Keratinocyte (primary cell): ENCODE data around the gene NDUFB6. TPM values are rescaled to one million over a fixed set of nuclear protein-coding genes. Genes with fewer than 3 reads are reported as not detected.

Experiments used
- DNase-seq: peaks from one replicate; pipeline ENCODE4 v3.0.0-alpha.2; 2011; ENCODE audit warnings: low read depth, missing footprints, low spot score
- FAIRE-seq: peaks from 2 replicates; lab custom pipeline; 2011; peaks lifted over from hg19 to GRCh38; lab: Jason Lieb, UNC
- H2AFZ ChIP-seq: 2 replicates; pipeline ENCODE4 v1.6.0; 2012; ENCODE audit warnings: low read length, control low read depth, inconsistent platforms; ENCODE audit not compliant: control insufficient read depth
- H3K27ac ChIP-seq: 2 replicates; pipeline ENCODE4 v1.5.1; 2011; ENCODE audit warnings: low read length; ENCODE audit not compliant: control insufficient read depth, insufficient read depth
- H3K27me3 ChIP-seq: 3 replicates; pipeline ENCODE4 v1.6.0; 2011; ENCODE audit warnings: low read length; ENCODE audit not compliant: control insufficient read depth, insufficient read depth; ENCODE audit errors: extremely low read depth
- H3K36me3 ChIP-seq, 2 experiments: 2 replicates in 1 of 2; 3 replicates in 1 of 2; pipeline ENCODE4 v1.5.1; 2011; ENCODE audit warnings: low read length in 2 of 2, mild to moderate bottlenecking in 1 of 2; ENCODE audit not compliant: control insufficient read depth in 2 of 2, insufficient read depth in 2 of 2; ENCODE audit errors: extremely low read depth in 1 of 2
- H3K4me1 ChIP-seq: 3 replicates; pipeline ENCODE4 v1.5.1; 2011; ENCODE audit warnings: low read length; ENCODE audit not compliant: control insufficient read depth, insufficient read depth; ENCODE audit errors: extremely low read depth
- H3K4me2 ChIP-seq: 3 replicates; pipeline ENCODE4 v1.6.0; 2011; ENCODE audit warnings: low read depth, low read length; ENCODE audit not compliant: control insufficient read depth, insufficient read depth; ENCODE audit errors: extremely low read depth
- H3K4me3 ChIP-seq, 3 experiments: fragments of 200-600 bp in 1 of 3; sonication (generic) in 1 of 3; 2 replicates in 2 of 3; 3 replicates in 1 of 3; pipeline ENCODE4 v1.5.1; 2011 to 2016; ENCODE audit warnings: low read length in 3 of 3, mild to moderate bottlenecking in 3 of 3, control low read depth in 2 of 3, inconsistent platforms in 1 of 3, low read depth in 1 of 3, mixed read lengths in 1 of 3, mixed run types in 1 of 3, moderate library complexity in 1 of 3; ENCODE audit not compliant: control insufficient read depth in 2 of 3, insufficient read depth in 2 of 3; ENCODE audit errors: extremely low read depth in 1 of 3
- H3K79me2 ChIP-seq: 2 replicates; pipeline ENCODE4 v1.6.0; 2012; ENCODE audit warnings: low read length; ENCODE audit not compliant: control insufficient read depth, insufficient read depth
- H3K9ac ChIP-seq: 3 replicates; pipeline ENCODE4 v1.6.0; 2011; ENCODE audit warnings: low read length; ENCODE audit not compliant: control insufficient read depth, insufficient read depth; ENCODE audit errors: extremely low read depth
- H3K9me1 ChIP-seq: 3 replicates; pipeline ENCODE4 v1.6.0; 2011; ENCODE audit warnings: low read length; ENCODE audit not compliant: control insufficient read depth, insufficient read depth; ENCODE audit errors: extremely low read depth
- H3K9me3 ChIP-seq: 2 replicates; pipeline ENCODE4 v1.5.1; 2012; ENCODE audit warnings: low read depth, low read length; ENCODE audit not compliant: control insufficient read depth
- H4K20me1 ChIP-seq: 3 replicates; pipeline ENCODE4 v1.6.0; 2011; ENCODE audit warnings: low read length; ENCODE audit not compliant: control insufficient read depth, insufficient read depth; ENCODE audit errors: extremely low read depth
- EZH2 ChIP-seq: IDR thresholded peaks from one replicate; pipeline ENCODE4 v1.6.1; 2012; ENCODE audit warnings: inconsistent platforms, mild to moderate bottlenecking, low read length, moderate library complexity
- dilution Hi-C: fragments of 300-500 bp; cut with MboI; formaldehyde crosslinking; loops from one replicate; pipeline ENCODE4 v1.7.0; 2020; ENCODE audit warnings: low sequenced_read_pairs; ENCODE audit not compliant: extremely low pct_ligation_motif_present
- polyA plus RNA-seq, 5 experiments: library from polyadenylated mRNA; depleted of rRNA in 3 of 5; stranded (reverse) in 3 of 5; stranded (forward) in 1 of 5; unstranded in 1 of 5; fragments of >200 nt; gene quantifications; 1 replicate in 1 of 5; 2 replicates in 3 of 5; 3 replicates in 1 of 5; pipeline versions ENCODE4 v1.2.1 to v1.2.3, GENCODE V29; 2011 to 2012; ENCODE audit warnings: missing spikeins in 2 of 5, low read depth in 1 of 5, low replicate concordance in 1 of 5
- TF ChIP-seq, protein P1 (sequence below), 3 experiments: IDR thresholded peaks in 1 of 3; conservative IDR thresholded peaks in 1 of 3; optimal IDR thresholded peaks in 1 of 3; 2 replicates in 2 of 3; 3 replicates in 1 of 3; pipeline versions ENCODE3 to v1.5.1; 2011; ENCODE audit warnings: low read length in 3 of 3, mild to moderate bottlenecking in 3 of 3, moderate library complexity in 2 of 3, control low read depth in 1 of 3, inconsistent platforms in 1 of 3; ENCODE audit not compliant: insufficient read depth in 2 of 3; ENCODE audit errors: extremely low read depth in 1 of 3

NDUFB6 gene
- polyA plus RNA-seq, 1 donor (not counting 4 experiments of a cell fraction or from before 2014, with no cell fraction given) = 67.0 TPM

DNA sequence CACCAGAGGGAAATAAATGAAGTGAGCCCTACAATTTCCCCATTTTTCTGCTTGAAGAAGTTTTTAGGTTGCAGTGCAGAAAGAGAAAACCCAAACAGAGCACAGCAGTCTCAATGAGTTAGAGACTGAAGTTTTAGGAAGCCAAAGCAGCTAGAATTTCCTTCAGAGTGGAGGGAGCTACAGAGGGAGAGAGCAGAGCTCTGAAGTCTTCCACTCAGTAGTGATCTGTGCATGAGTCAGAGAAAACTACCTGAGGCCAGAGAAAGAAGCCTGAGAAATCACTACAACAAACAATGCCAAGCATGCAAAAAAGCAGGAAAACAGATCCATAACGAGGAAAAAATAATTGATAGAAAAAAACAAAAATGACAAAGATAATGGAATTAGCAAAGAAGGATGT, 17.9 kb upstream of the NDUFB6 start:
- H3K27me3 ChIP-seq = no peaks in the 10 kb centered on the region
- DNase-seq = no peak
- dilution Hi-C loops = no loop called here
- peak overlapping the region; percentile 0 for H3K4me2 ChIP-seq
- H4K20me1 ChIP-seq = no peaks in the 10 kb centered on the region
- no peak overlapping the region for H3K9ac ChIP-seq
- H3K27ac ChIP-seq = no peak overlapping the region
- no peaks in the 10 kb centered on the region for H3K9me3 ChIP-seq
- H3K4me3 ChIP-seq = no peak overlapping the region
- TF ChIP-seq, protein P1, sequence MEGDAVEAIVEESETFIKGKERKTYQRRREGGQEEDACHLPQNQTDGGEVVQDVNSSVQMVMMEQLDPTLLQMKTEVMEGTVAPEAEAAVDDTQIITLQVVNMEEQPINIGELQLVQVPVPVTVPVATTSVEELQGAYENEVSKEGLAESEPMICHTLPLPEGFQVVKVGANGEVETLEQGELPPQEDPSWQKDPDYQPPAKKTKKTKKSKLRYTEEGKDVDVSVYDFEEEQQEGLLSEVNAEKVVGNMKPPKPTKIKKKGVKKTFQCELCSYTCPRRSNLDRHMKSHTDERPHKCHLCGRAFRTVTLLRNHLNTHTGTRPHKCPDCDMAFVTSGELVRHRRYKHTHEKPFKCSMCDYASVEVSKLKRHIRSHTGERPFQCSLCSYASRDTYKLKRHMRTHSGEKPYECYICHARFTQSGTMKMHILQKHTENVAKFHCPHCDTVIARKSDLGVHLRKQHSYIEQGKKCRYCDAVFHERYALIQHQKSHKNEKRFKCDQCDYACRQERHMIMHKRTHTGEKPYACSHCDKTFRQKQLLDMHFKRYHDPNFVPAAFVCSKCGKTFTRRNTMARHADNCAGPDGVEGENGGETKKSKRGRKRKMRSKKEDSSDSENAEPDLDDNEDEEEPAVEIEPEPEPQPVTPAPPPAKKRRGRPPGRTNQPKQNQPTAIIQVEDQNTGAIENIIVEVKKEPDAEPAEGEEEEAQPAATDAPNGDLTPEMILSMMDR (optimal IDR thresholded peaks at IDR 0.05 in 1 of 3, IDR thresholded peaks at IDR 0.05 in 1 of 3, conservative IDR thresholded peaks at IDR 0.05 in 1 of 3; ENCODE audit: extremely low read depth in 1 of 3, insufficient read depth in 2 of 3, low read length in 3 of 3) = no peak
- TF ChIP-seq EZH2 = no peak
- no peaks in the 10 kb centered on the region for H3K36me3 ChIP-seq
- no peaks in the 10 kb centered on the region for H3K79me2 ChIP-seq
- no peaks in the 10 kb centered on the region for H3K9me1 ChIP-seq
- no peak overlapping the region for H2AFZ ChIP-seq
- FAIRE-seq = peak; percentile 94
- H3K4me1 ChIP-seq = peaks cover 8% of the 10 kb centered on the region

DNA sequence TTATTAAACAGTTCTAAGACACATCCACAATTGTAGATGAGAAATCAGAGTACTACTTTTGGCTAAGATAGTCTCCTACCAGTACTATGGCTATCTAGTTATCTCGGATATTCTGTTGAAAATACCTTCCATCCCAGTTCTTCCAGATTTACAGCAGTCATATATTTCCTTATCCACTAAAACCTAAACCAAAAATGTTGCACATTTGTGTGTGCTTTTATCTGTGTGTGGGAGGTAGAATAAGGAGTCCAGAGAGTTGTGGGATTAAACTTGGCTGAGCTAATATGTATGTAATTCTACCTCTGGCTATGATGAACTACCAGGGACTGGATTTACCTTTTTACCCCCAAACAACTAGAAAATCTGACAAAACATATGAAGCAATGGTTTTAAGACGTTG, 17.5 kb upstream of the NDUFB6 start:
- Histone ChIP-seq H3K9me3 (no peaks in the 10 kb centered on the region), H2AFZ (no peak overlapping the region), H4K20me1 (no peaks in the 10 kb centered on the region), H3K4me2 (no peak overlapping the region), H3K4me1 (peaks cover 8% of the 10 kb centered on the region), H3K27me3 (no peaks in the 10 kb centered on the region), H3K9ac (no peak overlapping the region), H3K4me3 (no peak overlapping the region), H3K27ac (no peak overlapping the region), H3K9me1 (no peaks in the 10 kb centered on the region), H3K36me3 (no peaks in the 10 kb centered on the region), H3K79me2 (no peaks in the 10 kb centered on the region)
- TF ChIP-seq, protein P1 (optimal IDR thresholded peaks at IDR 0.05 in 1 of 3, IDR thresholded peaks at IDR 0.05 in 1 of 3, conservative IDR thresholded peaks at IDR 0.05 in 1 of 3; ENCODE audit: extremely low read depth in 1 of 3, insufficient read depth in 2 of 3, low read length in 3 of 3) = no peak
- TF ChIP-seq EZH2 = no peak
- no peak for DNase-seq
- dilution Hi-C loops = no loop called here
- FAIRE-seq = no peak
